Glutamatergic neuron (in vitro differentiated cells): ENCODE measurements around the gene WDFY1. TPM values are rescaled to one million over a fixed set of nuclear protein-coding genes. Genes with fewer than 3 reads are reported as not detected.

Experiments
- DNase-seq: peaks from one replicate; pipeline ENCODE4 v3.0.0; 2022
- H3K27ac Mint-ChIP-seq: one replicate; pipeline ENCODE4 v1.8.0; 2020; ENCODE audit warnings: mild to moderate bottlenecking, mixed read lengths, inconsistent platforms; ENCODE audit not compliant: unreplicated experiment
- H3K27me3 Mint-ChIP-seq: one replicate; pipeline ENCODE4 v1.8.0; 2020; ENCODE audit warnings: mild to moderate bottlenecking, moderate library complexity, mixed read lengths, inconsistent platforms; ENCODE audit not compliant: unreplicated experiment
- H3K36me3 Mint-ChIP-seq: one replicate; pipeline ENCODE4 v1.8.0; 2020; ENCODE audit warnings: mild to moderate bottlenecking, mixed read lengths, inconsistent platforms; ENCODE audit not compliant: unreplicated experiment
- H3K4me1 Mint-ChIP-seq: one replicate; pipeline ENCODE4 v1.8.0; 2020; ENCODE audit warnings: mild to moderate bottlenecking, low read depth, mixed read lengths, inconsistent platforms; ENCODE audit not compliant: unreplicated experiment
- H3K4me3 Mint-ChIP-seq: one replicate; pipeline ENCODE4 v1.8.0; 2020; ENCODE audit warnings: mild to moderate bottlenecking, mixed read lengths, inconsistent platforms; ENCODE audit not compliant: unreplicated experiment
- H3K9me3 Mint-ChIP-seq: one replicate; pipeline ENCODE4 v1.8.0; 2020; ENCODE audit warnings: mild to moderate bottlenecking, moderate library complexity, mixed read lengths, inconsistent platforms; ENCODE audit not compliant: unreplicated experiment
- CTCF ChIP-seq: fragments of 200-600 bp; sonication (generic); IDR thresholded peaks from one replicate; pipeline ENCODE4 v1.5.0; 2021; ENCODE audit not compliant: partially characterized antibody, unreplicated experiment
- total RNA-seq: library from RNA; stranded (reverse); fragmentation: NEBNext Ultra II Directional; extraction: Animal tissue kit (Norgen Biotek cat#: 25700); gene quantifications from one replicate; pipeline ENCODE4 v1.2.1, GENCODE V29; 2021; ENCODE audit not compliant: unreplicated experiment

The WDFY1 gene
- total RNA-seq, 1 donor from 2014 or later, result 33.0 TPM

- TF ChIP-seq CTCF, result no peak
- no peaks in the 10 kb centered on the region for H3K36me3 Mint-ChIP-seq
- peaks cover 16% of the 10 kb centered on the region for H3K4me1 Mint-ChIP-seq
- no peak for DNase-seq
- H3K4me3 Mint-ChIP-seq, result no peak overlapping the region
- H3K9me3 Mint-ChIP-seq, result peaks cover 3% of the 10 kb centered on the region
- peaks cover 3% of the 10 kb centered on the region for H3K27me3 Mint-ChIP-seq
- no peak overlapping the region for H3K27ac Mint-ChIP-seq
These were observed 5.6 kb upstream of the WDFY1 start for GRCh38 chr2:223950448-223951347.

- Mint-ChIP-seq H3K27ac (no peak overlapping the region), H3K27me3 (peaks cover 3% of the 10 kb centered on the region), H3K9me3 (peaks cover 3% of the 10 kb centered on the region), H3K36me3 (no peaks in the 10 kb centered on the region), H3K4me1 (peaks cover 16% of the 10 kb centered on the region), H3K4me3 (no peak overlapping the region)
- DNase-seq, result no peak
- no peak for TF ChIP-seq CTCF
These were observed 4.2 kb upstream of the WDFY1 start for GRCh38 chr2:223949241-223949840.

- Mint-ChIP-seq H3K4me1 (peaks cover 16% of the 10 kb centered on the region), H3K27ac (no peak overlapping the region), H3K9me3 (peaks cover 7% of the 10 kb centered on the region)
These were observed 2.6 kb upstream of the WDFY1 start for GRCh38 chr2:223947711-223948205.

GRCh38 chr2:223945755-223946154, 620 bp upstream of the WDFY1 start:
- no peak for TF ChIP-seq CTCF
- Mint-ChIP-seq H3K9me3 (peaks cover 9% of the 10 kb centered on the region), H3K27me3 (peaks cover 5% of the 10 kb centered on the region), H3K4me3 (peak overlapping the region; percentile 54), H3K4me1 (peaks cover 15% of the 10 kb centered on the region), H3K36me3 (no peaks in the 10 kb centered on the region), H3K27ac (no peak overlapping the region)
- DNase-seq, result no peak

More at GRCh38 chr2:223947711-223948205, 2.6 kb upstream of the WDFY1 start:
- no peak for TF ChIP-seq CTCF
- H3K27me3 Mint-ChIP-seq, result peaks cover 5% of the 10 kb centered on the region
- H3K36me3 Mint-ChIP-seq, result no peaks in the 10 kb centered on the region
- no peak for DNase-seq
- peak overlapping the region; percentile 30 for H3K4me3 Mint-ChIP-seq
